Esophagus squamous epithelium (tissue), 5 donors: ENCODE measurements around the gene RCVRN. TPM values are rescaled to one million over a fixed set of nuclear protein-coding genes. Genes with fewer than 3 reads are reported as not detected.

Experiments used
- DNase-seq: peaks from one replicate; lab custom pipeline; 2025; lab: John Stamatoyannopoulos, UW
- H3K27ac ChIP-seq, 4 donors: fragments of 200-600 bp; sonication (generic); one replicate each; pipeline ENCODE4 v1.5.1; 2016 to 2019; ENCODE audit warnings: mild to moderate bottlenecking in 1 of 4
- H3K27me3 ChIP-seq, 4 donors: fragments of 200-600 bp; sonication (generic); 1 replicate in 3 of 4; 2 replicates in 1 of 4; pipeline versions ENCODE4 v1.5.1 to v1.6.0; 2017 to 2021; ENCODE audit warnings: antibody characterized with exemption in 1 of 4
- H3K36me3 ChIP-seq, 3 donors: fragments of 200-600 bp; sonication (generic); one replicate each; pipeline ENCODE4 v1.5.1; 2016 to 2019
- H3K4me1 ChIP-seq, 3 donors: fragments of 200-600 bp; sonication (generic); one replicate each; pipeline ENCODE4 v1.5.1; 2017 to 2019
- H3K4me3 ChIP-seq, 4 donors: fragments of 200-600 bp; sonication (generic); 1 replicate in 3 of 4; 2 replicates in 1 of 4; pipeline ENCODE4 v1.5.1; 2016 to 2019; ENCODE audit warnings: mild to moderate bottlenecking in 2 of 4, moderate library complexity in 1 of 4
- H3K9me3 ChIP-seq, 3 donors: fragments of 200-600 bp; sonication (generic); one replicate each; pipeline ENCODE4 v1.5.1; 2016 to 2019
- CTCF ChIP-seq, 6 experiments: fragments of 450-650 bp in 4 of 6; fragments of 200-600 bp in 2 of 6; sonication (generic) in 2 of 6; IDR thresholded peaks; one replicate each; pipeline ENCODE4 v1.5.1; 2016 to 2019; ENCODE audit warnings: antibody characterized with exemption in 6 of 6, mild to moderate bottlenecking in 4 of 6, moderate library complexity in 4 of 6
- POLR2A ChIP-seq, 4 donors: fragments of 450-650 bp; IDR thresholded peaks; one replicate each; pipeline ENCODE4 v1.6.1; 2017; ENCODE audit warnings: antibody characterized with exemption in 4 of 4, mild to moderate bottlenecking in 4 of 4, moderate library complexity in 3 of 4
- WGBS, 2 donors: methylation state at CpG; one replicate each; pipeline ENCODE4 v1.1.5; 2018; 5-methylcytosine and 5-hydroxymethylcytosine counted together
- intact Hi-C: fragments of 100-400 bp; cut with DNase I; formaldehyde crosslinking; loops from one replicate; pipeline ENCODE4 v1.15.0; 2022
- total RNA-seq, 4 donors: library from RNA; depleted of rRNA; stranded (reverse); fragments of >200 nt; gene quantifications; one replicate each; pipeline ENCODE4 v1.1.0, GENCODE V29; 2016
- donor health status: DM: yes; HTN: yes; CAD: no.

The RCVRN gene
- total RNA-seq, 4 donors from 2014 or later = not detected

- Histone ChIP-seq H3K4me1 (peaks cover 0 to 21% (median 0%) of the 10 kb centered on the region in 3 donors), H3K27ac (peak overlapping the region in 1 of 4 donors; percentile 5), H3K9me3 (peaks cover 0 to 5% (median 3%) of the 10 kb centered on the region in 3 donors), H3K4me3 (no peak overlapping the region), H3K36me3 (peaks cover 0 to 37% (median 0%) of the 10 kb centered on the region in 3 donors), H3K27me3 (no peaks in the 10 kb centered on the region)
- TF ChIP-seq POLR2A (IDR thresholded peaks at IDR 0.05) (no peak), CTCF (IDR thresholded peaks at IDR 0.05) (no peak)
- no peak for DNase-seq
- intact Hi-C loops = no loop called here
- 89 to 90% methylated on average over 9 of the region's 9 CpGs for WGBS, 2 donors
Observed at GRCh38 chr17:9937901-9938300, 32.8 kb upstream of the RCVRN start.

GRCh38 chr17:9937241-9937761 is 32.2 kb upstream of the RCVRN start:
- H3K27ac ChIP-seq = peak overlapping the region in 2 of 4 donors; percentile 5 to 9
- WGBS, 2 donors = 55% methylated on average over 8 of the region's 13 CpGs; no CpG with 5 or more reads in 1 of the 2 donors
- peaks cover 0 to 32% (median 0%) of the 10 kb centered on the region in 3 donors for H3K36me3 ChIP-seq
- intact Hi-C loops = no loop called here
- no peak overlapping the region for H3K4me3 ChIP-seq
- H3K4me1 ChIP-seq = peaks cover 0 to 21% (median 0%) of the 10 kb centered on the region in 3 donors
- peaks cover 0 to 5% (median 3%) of the 10 kb centered on the region in 3 donors for H3K9me3 ChIP-seq
- H3K27me3 ChIP-seq = no peaks in the 10 kb centered on the region
- TF ChIP-seq POLR2A (IDR thresholded peaks at IDR 0.05) (no peak), CTCF (IDR thresholded peaks at IDR 0.05) (no peak)
- no peak for DNase-seq

GRCh38 chr17:9936095-9936494 is 31.0 kb upstream of the RCVRN start:
- H3K4me3 ChIP-seq = no peak overlapping the region
- peaks cover 0 to 21% (median 0%) of the 10 kb centered on the region in 3 donors for H3K4me1 ChIP-seq
- H3K36me3 ChIP-seq = peaks cover 0 to 32% (median 0%) of the 10 kb centered on the region in 3 donors
- TF ChIP-seq POLR2A (IDR thresholded peaks at IDR 0.05) = no peak
- no peak for TF ChIP-seq CTCF (IDR thresholded peaks at IDR 0.05)
- WGBS, 2 donors = 68 to 76% methylated on average over 3 of the region's 3 CpGs
- peaks cover 0 to 5% (median 3%) of the 10 kb centered on the region in 3 donors for H3K9me3 ChIP-seq
- H3K27me3 ChIP-seq = no peaks in the 10 kb centered on the region
- no peak for DNase-seq
- H3K27ac ChIP-seq = peak overlapping the region in 2 of 4 donors; percentile 9 to 26
- intact Hi-C loops = no loop called here

- 38 to 69% methylated on average over 1 to 4 of the region's 6 CpGs for WGBS, 2 donors
- Histone ChIP-seq H3K4me1 (peaks cover 0 to 21% (median 0%) of the 10 kb centered on the region in 3 donors), H3K27me3 (peaks cover 0 to 2% (median 0%) of the 10 kb centered on the region in 4 donors), H3K9me3 (peaks cover 0 to 5% (median 3%) of the 10 kb centered on the region in 3 donors), H3K27ac (peak overlapping the region in 2 of 4 donors; percentile 44 to 51), H3K36me3 (peaks cover 0 to 30% (median 0%) of the 10 kb centered on the region in 3 donors), H3K4me3 (no peak overlapping the region)
- TF ChIP-seq CTCF (IDR thresholded peaks at IDR 0.05) (no peak), POLR2A (IDR thresholded peaks at IDR 0.05) (no peak)
- intact Hi-C loops = no loop called here
- DNase-seq = no peak
Observed at GRCh38 chr17:9935408-9935807, 30.3 kb upstream of the RCVRN start.

- Histone ChIP-seq H3K36me3 (peaks cover 0 to 19% (median 0%) of the 10 kb centered on the region in 3 donors), H3K27ac (no peak overlapping the region), H3K9me3 (peaks cover 0 to 5% (median 3%) of the 10 kb centered on the region in 3 donors), H3K4me3 (no peak overlapping the region), H3K4me1 (peaks cover 0 to 21% (median 0%) of the 10 kb centered on the region in 3 donors), H3K27me3 (peaks cover 0 to 2% (median 0%) of the 10 kb centered on the region in 4 donors)
- intact Hi-C loops = no loop called here
- WGBS, 2 donors = 77% methylated on average over 5 to 6 of the region's 7 CpGs
- no peak for TF ChIP-seq POLR2A (IDR thresholded peaks at IDR 0.05)
- no peak for TF ChIP-seq CTCF (IDR thresholded peaks at IDR 0.05)
- no peak for DNase-seq
Observed at GRCh38 chr17:9934331-9934730, 29.3 kb upstream of the RCVRN start.
